Neural cell (in vitro differentiated cells): ENCODE measurements around the gene RIN1.

Source experiments
- CTCF ChIP-seq: fragments of 450-650 bp; IDR thresholded peaks from 2 replicates; pipeline ENCODE4 v1.5.1; 2014; ENCODE audit warnings: antibody characterized with exemption, mild to moderate bottlenecking, moderate library complexity; ENCODE audit not compliant: poor library complexity, severe bottlenecking
- POLR2AphosphoS5 ChIP-seq: IDR thresholded peaks from 2 replicates; pipeline ENCODE4 v1.6.1; 2012
- RAD21 ChIP-seq: fragments of 450-650 bp; conservative IDR thresholded peaks from 2 replicates; pipeline ENCODE4 v1.6.1; 2014; ENCODE audit warnings: antibody characterized with exemption, mild to moderate bottlenecking, moderate library complexity

DNA sequence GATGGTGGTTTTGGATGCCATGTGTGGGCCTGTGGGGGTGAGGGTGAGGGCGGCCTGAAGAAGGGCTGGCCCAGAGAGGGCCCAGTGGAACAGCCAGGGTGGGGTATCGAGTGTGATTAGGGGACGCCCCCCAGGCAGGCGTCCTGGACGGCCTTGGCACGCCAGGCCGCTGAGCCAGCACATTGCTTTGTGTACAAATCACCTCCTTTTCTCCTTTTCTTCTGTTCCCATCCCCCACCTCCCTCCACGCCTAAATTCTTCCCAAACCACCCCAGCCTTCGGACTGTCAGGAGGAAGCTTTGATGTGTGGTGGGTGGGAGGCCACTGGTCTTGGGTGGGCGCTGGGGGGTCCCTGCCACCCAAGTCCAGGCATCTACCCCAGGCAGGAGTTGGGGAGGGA, 11.6 kb downstream of the RIN1 start:
- no peak for TF ChIP-seq CTCF
- TF ChIP-seq RAD21: no peak
- TF ChIP-seq POLR2AphosphoS5: no peak
